Gastrocnemius medialis (tissue), 4 donors: ENCODE measurements around the gene KRT36.

Source experiments
- CTCF ChIP-seq, 5 experiments: fragments of 450-650 bp in 3 of 5; fragments of 200-600 bp in 2 of 5; sonication (generic) in 2 of 5; IDR thresholded peaks in 4 of 5; conservative IDR thresholded peaks in 1 of 5; 1 replicate in 4 of 5; 2 replicates in 1 of 5; pipeline ENCODE4 v1.5.1; 2016 to 2019; ENCODE audit warnings: antibody characterized with exemption in 5 of 5, mild to moderate bottlenecking in 3 of 5, moderate library complexity in 3 of 5
- POLR2A ChIP-seq, 2 donors: fragments of 450-650 bp; IDR thresholded peaks; one replicate each; pipeline ENCODE4 v1.6.1; 2017; ENCODE audit warnings: antibody characterized with exemption in 2 of 2, mild to moderate bottlenecking in 2 of 2, moderate library complexity in 2 of 2

GRCh38 chr17:41527063-41528023, 37.6 kb upstream of the KRT36 start:
- no peak for TF ChIP-seq POLR2A (IDR thresholded peaks at IDR 0.05)
- TF ChIP-seq CTCF (IDR thresholded peaks at IDR 0.05 in 4 of 5, conservative IDR thresholded peaks at IDR 0.05 in 1 of 5) = no peak
